Stimulated activated CD8-positive, alpha-beta memory T cell treated with anti-CD3 and anti-CD28 coated beads, Interleukin-4, amount 100 ng/mL, for 1 hour (primary cell): ENCODE results near the gene LIPC.

ENCODE experiments used
- DNase-seq, 2 donors: peaks; one replicate each; pipeline ENCODE4 v3.0.0-alpha.2; 2020; ENCODE audit warnings: low read depth in 2 of 2, low spot score in 1 of 2

LIPC gene

DNA sequence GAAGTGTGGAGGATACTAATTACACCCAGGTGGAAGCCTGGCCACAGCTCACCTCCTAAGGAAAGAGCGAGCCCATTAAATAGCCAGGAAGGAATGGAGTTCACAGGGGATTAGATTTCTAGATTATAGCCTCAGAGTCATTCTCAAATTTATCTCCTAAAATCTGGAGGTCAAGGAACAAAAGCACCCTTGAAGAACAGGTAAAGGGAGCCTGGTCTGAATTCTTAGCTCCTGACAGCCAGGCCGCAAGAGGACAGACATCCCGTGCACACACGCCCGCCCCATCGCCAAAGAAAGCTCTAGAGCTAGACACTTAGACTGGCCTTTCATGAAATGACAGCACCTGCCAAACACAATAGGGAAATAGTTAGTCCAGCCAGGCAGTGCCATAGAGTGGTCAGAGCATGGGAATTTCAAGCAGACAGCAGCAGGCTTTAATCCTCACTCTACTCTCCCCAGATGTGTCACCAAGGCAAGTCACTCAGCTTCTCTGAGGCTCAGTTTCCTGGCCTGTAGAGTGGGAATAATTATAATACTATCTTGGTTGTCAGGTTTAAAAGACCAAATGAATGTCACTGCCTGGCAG, 59.2 kb downstream of the LIPC start:
- DNase-seq = no peak

GRCh38 chr15:58491499-58492202, 59.9 kb downstream of the LIPC start:
- DNase-seq = no peak

- no peak for DNase-seq
Observed at GRCh38 chr15:58492661-58493397, 61.0 kb downstream of the LIPC start.

- no peak for DNase-seq
Observed at GRCh38 chr15:58494567-58494966, 62.8 kb downstream of the LIPC start.

- no peak for DNase-seq
Observed at GRCh38 chr15:58495891-58496408, 64.2 kb downstream of the LIPC start.

DNA sequence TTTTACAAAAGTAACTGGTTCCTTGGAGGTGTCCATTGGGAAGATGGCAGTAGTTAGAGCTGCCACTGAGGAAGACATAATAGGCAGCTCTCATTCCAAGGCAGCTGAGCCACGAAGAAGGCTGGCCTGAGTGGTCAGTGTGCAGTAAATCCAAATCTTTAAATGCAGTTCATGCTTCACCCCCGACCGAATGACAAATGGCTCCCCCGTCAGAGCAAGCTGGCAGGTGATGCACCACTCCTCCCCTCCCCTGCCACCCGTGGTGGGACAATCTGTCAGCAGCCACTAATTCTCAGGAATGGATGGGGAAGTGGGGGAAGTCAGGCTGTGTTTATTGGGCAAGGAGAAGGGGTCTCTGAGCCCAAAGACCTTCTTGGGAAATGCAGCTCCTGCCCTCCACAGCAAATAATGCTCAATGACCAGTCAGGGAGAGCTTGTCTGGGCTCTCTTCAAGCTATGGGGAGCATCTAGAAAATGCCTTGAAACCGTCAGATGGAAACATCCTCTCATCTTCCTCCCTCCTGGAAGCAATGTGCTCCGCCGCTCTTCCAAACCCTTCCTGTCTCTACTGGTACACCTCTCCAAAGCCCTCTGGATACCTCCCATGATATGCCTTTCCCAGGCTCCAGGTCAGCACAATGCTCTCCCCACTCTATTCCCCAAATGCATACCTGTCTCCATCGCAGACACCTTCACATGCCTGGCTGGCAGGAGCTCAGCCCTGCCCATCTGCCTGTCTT, 65.4 kb downstream of the LIPC start:
- no peak for DNase-seq

- DNase-seq = no peak
Observed at GRCh38 chr15:58498821-58499580, 67.2 kb downstream of the LIPC start.

DNA sequence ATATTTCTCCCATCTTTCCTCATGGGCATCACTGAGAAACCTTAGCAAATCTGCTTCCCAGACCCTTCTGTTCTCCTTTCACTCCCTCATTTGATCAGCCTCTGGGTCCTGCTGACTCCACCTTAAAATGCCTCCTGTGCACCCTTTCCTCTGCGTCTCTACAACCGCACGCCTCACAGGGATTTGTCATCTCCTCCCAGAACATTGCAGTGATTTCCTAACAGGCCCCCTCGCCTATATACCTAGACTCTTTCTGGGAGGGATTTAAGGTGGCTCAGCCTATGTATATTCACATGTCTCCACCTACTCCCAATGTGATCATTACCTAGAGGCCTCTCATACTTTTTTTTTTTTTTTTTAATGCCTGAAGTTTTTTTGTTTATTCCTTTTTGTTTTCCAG, 69.2 kb downstream of the LIPC start:
- DNase-seq = no peak

DNA sequence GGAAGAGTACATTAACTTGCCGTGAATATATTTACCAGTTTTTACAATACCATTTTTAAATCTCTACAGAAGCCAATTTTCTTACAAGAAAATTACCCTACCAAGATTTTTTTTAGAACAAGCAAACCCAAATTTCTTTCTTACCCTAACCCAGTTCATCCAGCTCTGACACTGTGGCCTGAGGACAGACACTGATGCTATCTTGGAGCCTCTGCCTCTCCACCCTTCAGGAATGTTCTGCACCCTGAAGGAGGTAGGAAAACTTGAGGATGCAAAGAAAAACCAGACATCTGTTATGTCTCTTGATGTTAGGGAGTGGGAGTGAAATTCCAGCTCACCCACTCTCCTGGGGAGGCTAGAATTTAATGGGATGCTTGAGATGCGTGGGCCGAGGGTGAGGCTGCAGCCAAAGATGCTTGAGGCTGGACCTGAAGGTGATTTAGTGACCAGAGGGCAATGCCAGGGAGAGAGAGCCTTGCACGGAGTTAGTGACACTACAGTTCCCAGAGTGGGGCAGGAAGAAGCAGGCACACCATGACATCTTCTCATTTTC, 69.9 kb downstream of the LIPC start:
- no peak for DNase-seq

GRCh38 chr15:58503139-58504027, 71.6 kb downstream of the LIPC start:
- DNase-seq = no peak

DNA sequence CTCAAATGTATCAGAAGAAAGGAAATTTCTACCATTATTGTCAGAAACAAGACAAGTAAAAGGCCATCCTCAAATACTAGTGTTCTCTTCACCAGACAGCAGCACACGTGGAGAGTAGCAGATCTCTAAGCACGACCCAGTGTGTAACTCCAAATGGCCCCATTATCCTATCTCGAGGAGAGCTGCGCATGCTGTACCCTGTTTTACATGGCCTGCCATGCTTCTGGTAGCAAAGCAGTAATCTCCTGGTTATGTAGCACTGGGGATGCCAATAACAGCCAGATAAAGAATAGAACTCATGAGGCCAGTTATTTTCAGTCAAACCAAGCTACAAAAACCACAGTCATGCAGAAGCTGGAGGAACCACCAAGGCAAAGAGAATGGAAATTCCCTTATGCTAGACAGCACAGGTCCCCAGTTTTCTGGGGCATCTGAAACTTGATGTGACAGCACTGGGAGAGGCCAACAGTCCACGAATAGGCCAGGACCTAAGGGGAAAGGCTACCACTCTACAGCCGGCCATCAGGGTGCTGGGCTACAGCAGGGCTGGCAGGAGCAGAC, 73.0 kb downstream of the LIPC start:
- no peak for DNase-seq

DNA sequence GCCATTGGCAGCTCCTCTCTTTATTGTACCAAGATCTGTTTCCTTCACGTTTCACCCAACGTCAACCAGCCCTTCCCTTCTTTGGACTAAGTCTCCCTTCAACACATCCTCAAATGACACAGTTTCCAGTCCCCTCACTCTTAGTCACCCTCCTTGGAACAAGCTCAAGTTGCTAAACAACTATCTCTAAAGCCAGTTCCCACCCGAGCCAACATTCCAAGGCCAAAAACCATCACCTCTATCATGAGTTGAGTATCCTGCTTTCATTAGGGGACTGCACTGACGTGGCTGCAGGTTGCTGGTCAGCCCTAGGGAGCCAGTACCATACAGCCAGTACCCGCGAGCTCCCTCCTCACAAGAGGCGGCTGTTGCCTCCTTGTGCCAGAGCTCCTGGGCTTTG, 73.8 kb downstream of the LIPC start:
- DNase-seq = no peak

GRCh38 chr15:58506064-58506490, 74.3 kb downstream of the LIPC start:
- DNase-seq = no peak

DNA sequence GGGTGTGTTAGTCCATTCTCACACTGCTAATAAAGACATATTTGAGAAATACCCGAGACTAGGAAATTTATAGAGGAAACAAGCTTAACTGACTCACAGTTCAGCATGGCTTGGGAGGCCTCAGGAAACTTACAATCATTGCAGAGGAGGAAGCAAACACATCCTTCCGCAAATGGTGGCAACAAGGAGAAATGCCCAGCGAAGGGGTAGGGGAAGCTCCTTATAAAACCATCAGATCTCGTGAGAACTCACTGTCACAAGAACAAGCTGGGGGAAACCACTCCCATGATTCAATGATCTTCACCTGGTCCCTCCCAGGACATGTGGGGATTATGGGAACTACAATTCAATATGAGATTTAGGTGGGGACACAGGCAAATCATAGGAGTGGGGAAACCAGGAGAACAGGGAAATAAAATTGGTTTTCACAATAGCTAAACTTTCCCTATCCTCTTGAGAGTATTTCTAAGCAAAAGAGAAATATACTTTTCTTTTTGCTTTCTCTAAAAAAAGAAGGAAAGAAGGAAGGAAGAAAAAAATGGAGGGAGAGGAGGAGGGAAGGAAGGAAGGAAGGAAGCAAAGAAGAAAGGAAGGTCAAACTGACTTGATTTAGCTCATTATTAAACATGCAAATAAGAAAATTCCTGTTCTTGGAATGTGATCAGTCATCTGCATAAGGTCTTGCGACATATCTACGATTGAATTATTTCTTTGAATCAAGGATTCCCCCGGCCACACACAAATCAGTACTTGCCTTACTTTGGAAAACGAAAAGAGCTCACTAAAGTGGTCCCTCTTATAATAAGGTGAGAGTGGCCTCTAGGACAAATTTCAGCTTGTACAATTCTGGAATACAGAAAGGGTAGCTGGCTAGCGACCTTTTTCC, 75.2 kb downstream of the LIPC start:
- no peak for DNase-seq

DNA sequence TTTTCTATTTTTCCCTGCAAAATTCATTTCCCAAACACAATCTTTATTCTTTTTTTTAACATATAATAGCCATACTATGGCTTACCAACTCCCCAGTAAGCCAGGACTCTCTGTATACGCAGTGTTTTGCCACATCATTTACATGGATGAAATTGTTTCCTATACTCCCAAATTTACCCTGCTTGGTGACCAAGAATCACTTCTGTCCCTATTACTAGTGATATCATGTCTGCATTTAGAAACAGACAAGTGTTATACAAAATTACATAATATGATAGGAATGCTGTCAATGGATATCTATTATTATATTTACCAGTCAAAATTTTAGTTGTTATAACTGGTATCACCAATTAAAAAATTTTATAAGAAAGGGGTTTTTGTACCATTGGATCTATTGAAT, 77.8 kb downstream of the LIPC start:
- DNase-seq = no peak

GRCh38 chr15:58510715-58511598, 79.2 kb downstream of the LIPC start:
- no peak for DNase-seq

DNA sequence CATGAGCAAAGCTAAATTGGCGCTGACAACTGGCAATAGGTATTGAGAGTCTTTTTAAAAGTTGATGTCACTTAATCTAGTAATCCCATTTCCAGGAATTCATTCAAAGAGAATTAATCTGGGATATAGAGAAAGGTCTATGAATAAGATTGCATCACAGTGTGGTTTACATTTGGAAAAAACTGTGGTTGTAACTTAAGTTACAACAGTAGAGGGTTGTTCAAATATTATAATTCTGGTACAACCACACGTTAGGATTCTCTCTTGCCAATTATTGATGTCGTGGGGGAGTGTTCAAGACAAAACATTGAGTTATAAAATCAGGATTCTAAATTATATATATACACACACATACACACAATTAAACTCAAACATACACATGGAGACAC, 79.8 kb downstream of the LIPC start:
- no peak for DNase-seq
